HuH-7.5 (cell line): ENCODE results near the gene DCP2.

ENCODE experiments used
- DNase-seq: peaks from one replicate; pipeline ENCODE4 v3.0.0; 2011; ENCODE audit warnings: low spot score

The DCP2 gene

DNA sequence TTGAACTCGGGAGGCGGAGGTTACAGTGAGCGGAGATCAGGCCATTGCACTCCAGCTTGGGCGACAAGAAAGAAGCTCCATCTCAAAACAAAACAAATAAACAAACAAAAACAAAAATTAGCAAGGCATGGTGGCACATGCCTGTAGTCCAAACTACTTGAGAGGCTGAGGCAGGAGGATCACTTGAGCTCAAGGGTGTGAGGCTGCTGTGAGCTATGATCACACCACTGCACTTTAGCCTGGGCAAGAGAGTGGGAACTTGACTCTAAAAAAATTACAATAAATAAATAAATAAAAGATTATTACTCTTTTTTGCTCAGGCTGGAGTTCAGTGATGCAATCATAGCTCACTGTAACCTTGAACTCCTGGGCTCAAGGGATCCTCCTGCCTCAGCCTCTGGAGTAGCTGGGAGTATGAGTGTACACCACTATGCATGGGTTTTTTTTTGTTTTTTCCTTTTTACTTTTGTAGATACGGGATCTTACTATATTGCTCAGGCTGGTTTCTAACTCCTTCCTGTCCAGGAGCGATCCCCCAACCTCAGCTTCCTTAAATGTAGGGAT, 9.0 kb upstream of the DCP2 start:
- DNase-seq: no peak

DNA sequence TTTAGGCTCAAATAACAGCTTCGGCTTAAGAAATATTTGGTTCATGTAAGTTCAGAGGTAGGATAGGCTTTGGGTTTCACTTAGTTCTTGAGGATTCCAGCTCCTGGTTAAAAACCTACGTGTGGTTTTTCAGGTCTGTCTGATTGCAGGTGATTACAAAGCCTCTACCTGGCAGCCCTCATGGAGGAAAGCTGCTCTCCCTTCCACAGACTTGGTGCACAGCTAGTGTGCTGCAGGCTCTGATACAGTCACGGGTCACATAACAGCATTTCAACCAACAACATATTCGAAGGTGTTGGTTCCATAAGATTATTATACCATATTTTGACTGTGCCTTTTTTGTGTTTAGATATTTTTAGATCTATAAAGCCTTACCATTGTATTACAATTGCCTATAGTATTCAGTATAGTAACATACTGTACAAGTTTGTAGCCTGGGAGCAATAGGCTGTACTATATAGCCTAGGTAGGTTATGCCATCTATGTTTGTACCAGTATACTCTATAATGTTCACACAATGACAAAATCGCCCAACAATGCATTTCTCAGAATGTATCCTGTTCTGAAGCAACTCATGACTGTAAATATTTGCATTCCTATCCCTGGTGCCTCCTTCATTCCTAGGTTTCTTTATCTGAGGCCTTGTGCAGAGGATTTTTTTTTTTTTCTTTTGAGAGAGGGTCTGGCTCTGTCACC, 8.0 kb upstream of the DCP2 start:
- DNase-seq: no peak

DNA sequence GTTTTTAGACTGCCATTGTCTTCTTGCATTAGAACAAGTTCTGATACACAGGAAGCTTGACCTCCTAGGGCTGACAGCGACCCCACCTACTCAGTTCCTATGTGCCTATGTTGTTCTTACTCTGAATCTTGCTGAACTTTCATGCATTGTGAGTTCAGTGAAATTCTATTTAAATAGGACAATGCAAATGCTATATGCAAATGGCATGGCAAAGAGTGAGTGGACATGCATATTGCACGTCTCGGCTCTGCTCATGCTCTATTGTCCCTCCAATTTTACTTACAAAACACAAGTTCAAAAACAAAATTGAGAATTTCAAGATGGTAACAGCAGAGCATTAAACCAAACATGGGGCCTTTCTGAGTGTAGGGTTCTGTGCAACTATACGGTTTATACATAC, 5.3 kb upstream of the DCP2 start:
- no peak for DNase-seq

DNA sequence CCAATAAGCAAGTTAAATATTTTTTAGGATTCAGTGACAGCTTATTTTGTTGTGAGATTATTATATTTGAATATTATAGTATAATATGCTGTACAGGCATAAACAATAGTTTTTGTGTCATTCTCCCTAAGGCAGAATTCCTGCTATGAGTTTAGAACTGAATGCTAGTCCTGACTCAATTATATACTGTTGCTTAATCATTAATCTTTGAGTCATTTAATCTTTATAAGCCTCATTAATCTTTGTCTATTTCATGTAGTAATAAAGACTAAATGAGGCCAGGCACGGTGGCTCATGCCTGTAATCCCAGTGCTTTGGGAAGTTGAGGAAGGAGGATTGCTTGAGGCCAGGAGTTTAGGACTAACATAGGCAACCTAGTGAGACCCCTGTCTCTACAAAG, 3.6 kb upstream of the DCP2 start:
- DNase-seq: no peak

GRCh38 chr5:112973904-112974303, 2.7 kb upstream of the DCP2 start:
- no peak for DNase-seq

DNA sequence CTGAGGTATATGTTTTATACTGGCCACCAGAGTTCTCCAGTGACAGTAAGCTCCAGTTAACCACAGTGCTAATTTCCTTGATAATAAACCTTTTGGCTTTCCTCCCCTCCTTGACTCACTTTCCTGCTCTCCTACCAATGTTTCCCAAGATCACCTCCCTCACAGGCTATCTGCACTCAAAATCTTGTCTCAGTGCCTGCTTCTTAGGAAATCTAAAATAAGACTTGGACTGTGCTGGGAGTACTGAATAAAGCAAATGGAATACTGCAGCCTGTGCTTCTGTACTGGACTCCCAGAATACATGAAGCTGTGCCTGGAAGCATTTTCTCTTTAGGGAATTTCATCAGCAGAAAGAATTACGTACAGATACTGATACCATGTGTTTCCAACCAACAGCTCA, 1.7 kb upstream of the DCP2 start:
- DNase-seq: no peak

- no peak for DNase-seq
Observed at GRCh38 chr5:112975721-112976431, 722 bp upstream of the DCP2 start.

DNA sequence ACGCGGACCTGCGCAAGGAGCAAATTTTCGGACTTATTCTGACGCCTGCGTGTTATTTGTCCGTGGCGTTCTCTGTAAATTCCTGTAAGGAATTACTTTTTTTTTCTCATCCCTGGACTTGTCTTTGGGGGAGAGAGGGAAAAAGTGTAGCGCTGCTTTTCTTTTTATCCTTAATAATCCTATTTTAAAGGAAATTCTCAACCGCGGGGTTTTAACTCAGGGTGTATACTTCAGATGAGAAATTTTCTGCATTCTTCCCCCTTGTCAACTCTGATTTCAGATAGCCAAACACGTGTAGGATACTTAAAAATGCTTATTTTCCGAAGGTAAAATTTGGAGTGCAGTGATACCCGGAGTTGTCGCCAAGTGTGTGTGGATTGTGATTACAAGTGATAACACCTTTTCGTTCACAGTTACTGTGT, 853 bp downstream of the DCP2 start:
- DNase-seq: no peak

GRCh38 chr5:112978836-112979235, 2.2 kb downstream of the DCP2 start:
- no peak for DNase-seq

GRCh38 chr5:112979723-112980122, 3.1 kb downstream of the DCP2 start:
- DNase-seq: no peak

- DNase-seq: no peak
Observed at GRCh38 chr5:112983363-112983762, 6.8 kb downstream of the DCP2 start.

GRCh38 chr5:112986224-112986623, 9.6 kb downstream of the DCP2 start:
- no peak for DNase-seq

GRCh38 chr5:112995764-112996618, 19.4 kb downstream of the DCP2 start:
- no peak for DNase-seq

GRCh38 chr5:112996830-112997374, 20.3 kb downstream of the DCP2 start:
- DNase-seq: no peak

DNA sequence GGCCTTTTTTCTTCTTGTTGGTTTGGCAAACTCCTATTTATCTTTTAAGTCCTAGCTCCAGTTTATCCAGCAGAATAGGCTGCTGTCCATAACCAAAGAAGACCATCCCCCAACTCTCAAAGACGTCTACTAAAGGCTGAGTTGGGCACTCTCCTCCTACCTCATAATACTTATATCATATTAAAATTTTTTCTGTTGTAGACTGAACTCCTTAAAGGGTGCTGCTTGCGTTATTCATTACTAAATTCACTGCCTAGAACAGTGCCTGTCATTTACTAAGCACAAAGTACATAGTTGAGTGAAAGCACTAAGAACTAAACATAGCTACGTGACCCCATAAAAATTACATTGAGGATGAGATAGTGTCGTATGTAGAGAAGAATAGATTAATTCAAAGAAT, 21.7 kb downstream of the DCP2 start:
- no peak for DNase-seq

GRCh38 chr5:113000466-113000865, 23.9 kb downstream of the DCP2 start:
- no peak for DNase-seq

DNA sequence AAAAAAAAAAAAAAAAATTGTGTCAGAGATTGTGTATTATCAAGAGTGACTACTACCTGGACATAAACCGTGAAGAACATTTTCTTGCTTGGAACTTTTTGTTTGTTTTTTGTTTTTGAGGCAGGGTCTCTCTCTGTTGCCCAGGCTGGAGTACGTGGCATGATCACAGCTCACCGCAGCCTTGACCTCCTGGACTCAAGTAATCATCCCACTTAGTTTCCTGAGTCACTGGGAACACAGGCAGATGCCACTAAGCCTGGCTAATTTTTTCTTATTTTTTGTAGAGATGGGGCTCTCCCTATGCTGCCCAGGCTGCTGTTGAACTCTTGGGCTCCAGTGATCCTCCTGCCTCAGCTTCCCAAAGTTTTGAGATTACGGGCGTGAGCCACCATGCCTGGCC, 25.8 kb downstream of the DCP2 start:
- no peak for DNase-seq

- DNase-seq: no peak
Observed at GRCh38 chr5:113003763-113004162, 27.2 kb downstream of the DCP2 start.

DNA sequence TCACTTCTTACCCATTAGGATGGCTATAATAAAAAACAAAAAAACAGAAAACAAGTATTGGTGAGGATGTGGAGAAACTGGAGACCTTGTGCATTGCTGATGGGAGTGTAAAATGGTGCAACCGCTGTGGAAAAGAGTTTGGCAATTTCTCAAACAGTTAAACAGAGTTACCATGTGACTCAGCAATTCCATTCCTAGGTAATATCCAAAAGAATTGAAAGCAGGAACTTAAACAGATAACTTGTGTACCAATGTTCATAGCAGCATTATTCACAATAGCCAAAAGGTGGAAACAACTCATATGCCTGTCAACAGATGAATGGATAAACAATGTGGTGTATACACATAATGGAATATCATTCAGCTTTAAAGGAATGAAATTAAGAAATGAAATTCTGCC, 28.9 kb downstream of the DCP2 start:
- DNase-seq: no peak

DNA sequence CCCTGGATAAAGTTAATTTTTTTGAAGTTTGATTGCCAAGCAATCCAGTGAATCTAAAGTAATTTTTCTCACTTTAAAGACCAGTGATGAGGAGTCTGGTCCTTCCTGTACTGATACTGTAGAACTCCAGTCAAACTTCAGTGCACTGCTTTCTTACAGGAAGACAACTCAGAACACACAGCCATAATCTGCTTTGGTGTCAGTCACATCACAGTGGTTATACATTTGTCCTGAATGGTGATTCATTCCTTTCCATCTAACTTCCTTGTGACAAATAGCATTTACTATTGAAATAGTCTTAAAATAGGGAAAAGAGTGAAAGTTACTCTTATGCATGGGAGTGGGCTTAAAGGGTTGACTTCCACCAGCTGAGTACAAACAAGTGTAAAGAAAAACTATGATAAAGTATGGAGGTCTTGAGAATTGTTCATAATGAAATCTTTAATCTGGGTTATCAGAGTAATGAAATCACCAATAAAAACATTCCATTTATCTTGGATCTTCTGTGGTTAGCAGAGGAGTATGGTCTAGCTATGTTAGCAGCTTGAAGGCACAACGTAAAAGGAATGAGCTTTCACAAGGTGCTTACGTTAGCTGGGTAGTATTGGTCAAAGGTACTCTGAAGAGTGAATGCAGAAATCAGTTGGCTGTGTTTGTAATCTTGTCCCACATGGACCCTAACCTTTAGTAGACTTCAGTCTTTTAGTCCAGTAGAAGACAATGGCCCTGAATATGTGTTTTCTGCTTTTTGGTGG, 41.5 kb downstream of the DCP2 start:
- DNase-seq: no peak

DNA sequence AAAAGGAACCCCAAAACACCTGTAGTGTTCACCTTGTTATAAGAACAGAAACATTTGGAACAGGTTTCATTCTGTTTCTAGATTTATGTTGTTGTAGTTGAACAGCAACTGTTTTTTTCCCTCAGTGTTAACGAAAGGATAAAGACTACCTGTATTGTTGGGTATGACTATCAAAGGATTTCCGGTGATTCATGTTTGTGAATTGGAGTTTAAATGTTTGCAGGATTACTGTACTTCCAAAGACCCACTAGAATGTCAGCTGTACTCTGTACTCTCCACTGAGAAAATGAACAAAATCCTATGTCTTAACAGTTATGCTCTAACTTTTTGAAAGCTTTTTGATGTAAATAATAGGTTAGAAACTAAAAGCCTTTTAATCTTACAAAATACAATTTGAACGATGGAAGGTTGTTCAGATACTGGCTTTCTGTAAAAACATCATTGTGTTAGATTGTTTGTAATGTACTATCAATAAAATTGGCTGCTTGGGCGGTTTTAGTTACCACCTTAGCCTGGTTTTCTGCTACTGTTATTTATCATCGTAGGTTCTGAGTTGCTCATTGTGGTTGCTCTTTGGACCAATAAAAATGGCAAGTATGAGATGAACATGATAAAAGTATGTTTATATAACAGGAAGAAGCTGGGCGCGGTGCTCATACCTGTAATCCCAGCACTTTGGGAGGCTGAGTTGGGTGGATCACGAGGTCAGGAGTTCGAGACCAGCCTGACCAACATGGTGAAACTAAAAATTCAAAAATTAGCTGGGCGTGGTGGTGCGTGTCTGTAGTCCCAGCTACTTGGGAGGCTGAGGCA, 44.1 kb downstream of the DCP2 start:
- DNase-seq: no peak
